Epithelial cell of prostate (primary cell): Measurements from ENCODE around the gene CYB5RL.
"Not testable (repeated sequence)": the region's sequence is repeated elsewhere in the genome, so short reads cannot be mapped to it uniquely, and the experiment has no call there.

Source experiments
- DNase-seq: peaks from one replicate; pipeline ENCODE4 v3.0.0-alpha.2; 2011; ENCODE audit warnings: low read depth, low spot score
- H3K27ac ChIP-seq: fragments of 450-650 bp; 2 replicates; pipeline ENCODE4 v1.5.1; 2017; ENCODE audit warnings: mild to moderate bottlenecking

The CYB5RL gene

GRCh38 chr1:54193453-54193852 is 6.4 kb downstream of the CYB5RL start:
- DNase-seq: no peak
- H3K27ac ChIP-seq: no peak overlapping the region

- DNase-seq: no peak
Observed at GRCh38 chr1:54191525-54191924, 8.3 kb downstream of the CYB5RL start.

GRCh38 chr1:54190526-54190925 is 9.3 kb downstream of the CYB5RL start:
- no peak overlapping the region for H3K27ac ChIP-seq
- no peak for DNase-seq

More at GRCh38 chr1:54191525-54191924, 8.3 kb downstream of the CYB5RL start:
- no peak overlapping the region for H3K27ac ChIP-seq

- no peak for DNase-seq
- H3K27ac ChIP-seq: no peak overlapping the region
Observed at GRCh38 chr1:54188291-54188690, 11.5 kb downstream of the CYB5RL start.

- no peak overlapping the region for H3K27ac ChIP-seq
- DNase-seq: no peak
Observed at GRCh38 chr1:54186056-54186455, 13.8 kb downstream of the CYB5RL start.

GRCh38 chr1:54180701-54181360 is 19.0 kb downstream of the CYB5RL start:
- H3K27ac ChIP-seq: no peak overlapping the region
- no peak for DNase-seq

GRCh38 chr1:54178296-54179070 is 21.3 kb downstream of the CYB5RL start:
- no peak for DNase-seq
- H3K27ac ChIP-seq: no peak overlapping the region

- no peak overlapping the region for H3K27ac ChIP-seq
- DNase-seq: no peak
Observed at GRCh38 chr1:54177726-54178125, 22.1 kb downstream of the CYB5RL start.

- no peak overlapping the region for H3K27ac ChIP-seq
- DNase-seq: no peak
Observed at GRCh38 chr1:54176621-54177327, 23.1 kb downstream of the CYB5RL start.

- no peak for DNase-seq
Observed at GRCh38 chr1:54174106-54174505, 25.7 kb downstream of the CYB5RL start.

GRCh38 chr1:54173681-54174080 is 26.1 kb downstream of the CYB5RL start:
- no peak overlapping the region for H3K27ac ChIP-seq
- DNase-seq: no peak

More at GRCh38 chr1:54174106-54174505, 25.7 kb downstream of the CYB5RL start:
- no peak overlapping the region for H3K27ac ChIP-seq

GRCh38 chr1:54172614-54173599 is 26.9 kb downstream of the CYB5RL start:
- no peak overlapping the region for H3K27ac ChIP-seq
- no peak for DNase-seq

GRCh38 chr1:54171606-54172005 is 28.2 kb downstream of the CYB5RL start:
- no peak overlapping the region for H3K27ac ChIP-seq

GRCh38 chr1:54171016-54171415 is 28.8 kb downstream of the CYB5RL start:
- DNase-seq: no peak
- no peak overlapping the region for H3K27ac ChIP-seq

More at GRCh38 chr1:54171606-54172005, 28.2 kb downstream of the CYB5RL start:
- DNase-seq: no peak

GRCh38 chr1:54169068-54169467 is 30.8 kb downstream of the CYB5RL start:
- no peak for DNase-seq
- H3K27ac ChIP-seq: no peak overlapping the region

- DNase-seq: no peak
- H3K27ac ChIP-seq: no peak overlapping the region
Observed at GRCh38 chr1:54168206-54168965, 31.4 kb downstream of the CYB5RL start.

- DNase-seq: peak; percentile 81
- H3K27ac ChIP-seq: no peak overlapping the region
Observed at GRCh38 chr1:54167422-54168139, 32.2 kb downstream of the CYB5RL start.

- not testable (repeated sequence) for DNase-seq, H3K27ac ChIP-seq
Observed at GRCh38 chr1:54166357-54166756, 33.5 kb downstream of the CYB5RL start.
